Activated CD8-positive, alpha-beta memory T cell treated with anti-CD3 and anti-CD28 coated beads, Interleukin-2, amount 50 U/mL, for 1 hour (primary cell): ENCODE data around the gene RPL13.

Experiments
- DNase-seq: peaks from one replicate; pipeline ENCODE4 v3.0.0-alpha.2; 2020; ENCODE audit errors: extremely low read depth

Gene RPL13

GRCh38 chr16:89560378-89561141, at the start of gene RPL13:
Gene RPL13, plus strand, starts transcription at chr16:89560682. Its CDS starts 278 bp downstream, at chr16:89560960.
- DNase-seq, result peak; percentile 83

- no peak for DNase-seq
Measured at GRCh38 chr16:89511374-89511773, 49.1 kb upstream of the RPL13 start.

GRCh38 chr16:89512453-89512852, 48.0 kb upstream of the RPL13 start:
- no peak for DNase-seq

GRCh38 chr16:89517128-89517527, 43.4 kb upstream of the RPL13 start:
- no peak for DNase-seq

- no peak for DNase-seq
Measured at GRCh38 chr16:89519881-89520280, 40.6 kb upstream of the RPL13 start.

- DNase-seq, result no peak
Measured at GRCh38 chr16:89522287-89522686, 38.2 kb upstream of the RPL13 start.

- no peak for DNase-seq
Measured at GRCh38 chr16:89523680-89524344, 36.7 kb upstream of the RPL13 start.

GRCh38 chr16:89525146-89525913, 35.2 kb upstream of the RPL13 start:
- DNase-seq, result no peak

GRCh38 chr16:89529097-89529496, 31.4 kb upstream of the RPL13 start:
- DNase-seq, result no peak

- no peak for DNase-seq
Measured at GRCh38 chr16:89530401-89531381, 29.8 kb upstream of the RPL13 start.

GRCh38 chr16:89531821-89532526, 28.5 kb upstream of the RPL13 start:
- no peak for DNase-seq

GRCh38 chr16:89534252-89534756, 26.2 kb upstream of the RPL13 start:
- DNase-seq, result peak; percentile 29

GRCh38 chr16:89536371-89536770, 24.1 kb upstream of the RPL13 start:
- no peak for DNase-seq

GRCh38 chr16:89536886-89537548, 23.5 kb upstream of the RPL13 start:
- DNase-seq, result no peak

GRCh38 chr16:89537549-89537925, 22.9 kb upstream of the RPL13 start:
- DNase-seq, result no peak

GRCh38 chr16:89538286-89538685, 22.2 kb upstream of the RPL13 start:
- DNase-seq, result no peak

- DNase-seq, result no peak
Measured at GRCh38 chr16:89540557-89540956, 19.9 kb upstream of the RPL13 start.

GRCh38 chr16:89541792-89542191, 18.7 kb upstream of the RPL13 start:
- DNase-seq, result no peak

GRCh38 chr16:89544113-89544512, 16.4 kb upstream of the RPL13 start:
- DNase-seq, result no peak

GRCh38 chr16:89544713-89545043, 15.8 kb upstream of the RPL13 start:
- DNase-seq, result no peak
